Activated gamma-delta T cell treated with Interleukin-2 at 50 U/mL for 16 hours (primary cell): ENCODE results near the gene TCL1A.

ENCODE experiments used
- DNase-seq: peaks from one replicate; pipeline ENCODE4 v3.0.0-alpha.2; 2020

Gene TCL1A

DNA sequence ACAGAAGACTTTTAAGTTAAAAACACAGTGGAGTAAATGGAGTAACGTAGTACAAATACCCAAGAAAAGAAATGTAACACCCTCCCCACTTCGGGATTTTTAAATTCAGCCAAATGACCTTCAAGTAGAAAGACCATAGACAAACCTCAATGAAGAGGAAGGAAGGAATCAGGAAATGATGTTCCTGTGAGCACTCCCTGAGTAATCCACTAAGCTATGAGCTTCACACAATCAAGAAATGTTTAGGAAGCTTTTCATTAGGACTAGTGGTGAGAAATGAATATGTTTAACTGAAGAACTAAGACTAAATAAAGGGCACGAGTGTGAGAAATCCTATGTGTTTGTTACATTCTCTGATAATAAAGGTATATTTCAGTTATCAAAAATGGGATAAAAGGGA, 10.1 kb downstream of the TCL1A start:
- no peak for DNase-seq

DNA sequence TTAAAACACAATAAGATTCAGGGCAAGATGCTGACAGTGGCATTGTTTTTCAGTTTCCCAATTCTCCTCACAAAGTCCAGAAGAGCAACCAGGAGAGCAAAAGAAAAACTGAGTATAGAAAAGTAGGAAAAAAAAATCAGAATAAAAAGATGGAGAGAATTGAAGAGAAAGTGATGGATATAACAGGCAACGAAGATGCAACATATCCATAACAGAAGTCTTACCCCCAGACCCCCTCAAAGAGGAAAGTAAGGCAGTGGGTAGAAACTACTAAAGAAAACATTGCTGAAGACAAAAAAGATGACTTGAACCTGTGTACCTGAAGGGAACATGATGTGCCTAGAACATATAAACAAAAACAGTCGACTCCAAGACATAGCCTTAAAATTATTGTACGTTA, 10.6 kb downstream of the TCL1A start:
- DNase-seq = no peak

DNA sequence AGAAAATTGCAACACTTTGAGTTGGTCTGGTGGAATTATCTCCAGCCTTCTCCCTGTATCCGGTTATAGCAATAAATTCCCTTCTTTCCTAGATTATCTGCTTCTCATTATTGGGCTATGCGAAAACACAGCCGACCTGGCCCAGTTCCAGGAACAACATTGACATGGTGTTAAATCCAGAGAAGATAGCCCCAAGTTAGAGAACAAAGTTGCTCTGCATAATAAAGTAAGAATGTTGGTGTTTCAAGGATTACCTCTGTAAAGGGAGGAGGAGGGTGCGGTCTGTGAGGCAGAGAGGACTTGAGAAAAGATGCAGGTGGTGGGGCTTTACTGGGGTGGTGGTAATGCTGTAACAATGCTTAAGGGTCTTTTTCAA, 12.1 kb downstream of the TCL1A start:
- DNase-seq = no peak

GRCh38 chr14:95700221-95700976, 13.5 kb downstream of the TCL1A start:
- no peak for DNase-seq

- DNase-seq = no peak
These were observed 14.5 kb downstream of the TCL1A start for GRCh38 chr14:95699412-95699811.

GRCh38 chr14:95698287-95698686, 15.6 kb downstream of the TCL1A start:
- DNase-seq = no peak

GRCh38 chr14:95697764-95698163, 16.2 kb downstream of the TCL1A start:
- no peak for DNase-seq

DNA sequence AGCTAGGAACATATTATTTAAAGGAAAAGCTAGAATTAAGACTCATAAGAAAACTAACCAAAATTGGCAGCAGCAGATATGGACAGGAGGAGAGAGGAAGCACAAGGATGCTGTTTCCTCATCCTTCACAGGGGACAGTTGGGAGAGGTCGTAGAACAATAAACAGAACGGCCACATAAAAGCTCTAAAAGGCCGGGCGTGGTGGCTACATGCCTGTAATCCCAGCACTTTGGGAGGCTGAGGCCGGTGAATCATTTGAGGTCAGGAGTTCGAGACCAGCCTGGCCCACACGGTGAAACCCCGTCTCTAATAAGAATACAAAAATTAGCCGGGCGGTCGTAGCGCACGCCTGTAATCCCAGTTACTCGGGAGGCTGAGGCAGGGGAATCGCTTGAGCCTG, 17.2 kb downstream of the TCL1A start:
- DNase-seq = no peak

- no peak for DNase-seq
These were observed 18.0 kb downstream of the TCL1A start for GRCh38 chr14:95695913-95696312.

DNA sequence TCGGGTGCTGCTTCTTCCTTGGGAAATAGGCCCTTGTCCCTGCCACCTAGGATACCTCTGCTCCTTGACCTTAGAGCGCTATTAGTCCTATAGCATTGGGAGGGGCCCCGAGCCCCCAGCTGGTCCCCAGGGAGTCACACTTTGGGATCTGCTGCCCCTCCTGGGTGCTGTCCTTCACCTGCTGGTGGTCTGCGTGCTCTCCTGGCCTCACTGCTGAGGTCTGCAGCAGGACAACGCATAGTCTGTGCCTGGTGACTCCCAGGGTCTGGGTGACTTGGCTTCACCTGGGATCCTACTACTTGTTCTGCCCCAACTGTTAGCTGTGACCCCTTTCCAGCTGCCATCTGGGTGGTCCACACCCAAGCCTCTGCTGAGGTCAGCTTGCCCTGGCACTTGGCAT, 18.9 kb downstream of the TCL1A start:
- DNase-seq = no peak

GRCh38 chr14:95692109-95692508, 21.8 kb downstream of the TCL1A start:
- no peak for DNase-seq

DNA sequence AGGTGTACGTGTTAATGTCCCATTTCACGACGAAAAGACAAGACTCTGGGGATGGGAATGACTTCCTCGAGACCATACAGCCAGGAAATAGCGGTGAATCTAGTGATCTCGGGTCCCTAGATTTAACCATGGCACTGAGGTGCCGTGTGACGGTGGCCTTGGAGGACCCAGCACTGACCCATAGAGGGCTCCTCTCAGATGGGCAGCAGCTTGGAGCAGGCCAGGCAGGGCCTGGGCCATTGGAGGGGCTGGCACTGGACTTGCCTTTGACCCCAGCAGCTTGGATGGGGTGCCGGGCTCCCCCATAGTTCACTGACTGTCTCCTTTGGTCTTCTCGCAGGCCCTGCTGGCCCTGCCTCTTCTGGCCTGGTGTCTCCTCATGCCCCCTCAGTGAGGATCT, 22.3 kb downstream of the TCL1A start:
- no peak for DNase-seq

DNA sequence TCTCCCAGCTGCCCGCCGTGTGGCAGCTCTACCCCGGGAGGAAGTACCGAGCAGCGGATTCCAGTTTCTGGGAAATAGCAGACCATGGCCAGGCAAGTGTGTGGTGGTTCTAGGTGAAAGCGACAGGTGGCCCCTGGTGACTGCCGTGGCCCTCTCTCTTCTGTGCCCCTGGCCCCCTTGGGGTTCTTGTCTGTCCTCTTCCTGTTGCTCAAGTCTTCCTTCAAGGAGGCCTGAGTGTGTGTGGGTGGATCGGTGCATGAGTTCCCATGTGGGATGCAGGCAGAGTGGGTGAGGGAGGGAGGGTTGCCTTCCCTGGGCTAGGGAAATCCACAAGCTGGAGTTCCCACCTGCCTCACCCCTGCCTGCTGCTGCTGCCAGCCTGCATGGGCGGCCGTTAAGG, 23.1 kb downstream of the TCL1A start:
- no peak for DNase-seq

DNA sequence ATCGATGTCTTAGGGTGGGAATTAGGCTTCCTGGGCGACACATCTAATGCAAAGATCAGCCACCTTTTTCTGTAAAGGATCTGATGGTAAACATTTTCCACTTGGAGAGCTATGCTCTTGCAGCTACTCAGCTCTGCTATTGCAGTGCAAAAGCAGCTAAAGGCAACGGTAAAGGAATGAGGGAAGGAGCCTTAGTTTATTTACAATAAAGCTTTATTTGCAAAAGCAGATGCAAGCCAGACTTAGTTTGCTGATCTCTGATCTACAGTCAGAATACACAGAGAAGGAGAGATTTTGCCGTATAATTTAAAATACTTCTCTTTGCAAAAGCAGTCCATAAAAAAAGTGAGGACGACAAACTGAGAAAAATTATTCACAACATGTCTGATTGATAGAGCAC, 24.5 kb downstream of the TCL1A start:
- no peak for DNase-seq

DNA sequence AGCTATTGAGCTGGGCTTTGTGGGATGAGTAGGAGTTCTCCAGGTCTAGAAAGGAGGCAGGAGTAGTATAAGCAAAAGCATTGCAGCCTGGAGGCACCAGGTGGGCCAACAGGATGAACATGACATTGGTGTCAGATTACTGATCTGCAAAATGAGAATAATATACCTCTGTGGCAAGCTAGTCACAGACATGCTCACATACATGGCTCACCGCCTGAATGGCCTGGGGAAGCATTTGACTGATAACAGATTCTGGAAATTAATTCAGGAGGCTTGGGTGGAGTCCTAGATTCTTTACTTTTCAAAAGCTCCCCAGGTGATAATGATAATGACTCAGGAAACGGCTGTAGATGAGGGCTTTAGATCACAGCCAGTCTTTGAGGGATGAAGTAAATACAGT, 27.0 kb downstream of the TCL1A start:
- DNase-seq = no peak

DNA sequence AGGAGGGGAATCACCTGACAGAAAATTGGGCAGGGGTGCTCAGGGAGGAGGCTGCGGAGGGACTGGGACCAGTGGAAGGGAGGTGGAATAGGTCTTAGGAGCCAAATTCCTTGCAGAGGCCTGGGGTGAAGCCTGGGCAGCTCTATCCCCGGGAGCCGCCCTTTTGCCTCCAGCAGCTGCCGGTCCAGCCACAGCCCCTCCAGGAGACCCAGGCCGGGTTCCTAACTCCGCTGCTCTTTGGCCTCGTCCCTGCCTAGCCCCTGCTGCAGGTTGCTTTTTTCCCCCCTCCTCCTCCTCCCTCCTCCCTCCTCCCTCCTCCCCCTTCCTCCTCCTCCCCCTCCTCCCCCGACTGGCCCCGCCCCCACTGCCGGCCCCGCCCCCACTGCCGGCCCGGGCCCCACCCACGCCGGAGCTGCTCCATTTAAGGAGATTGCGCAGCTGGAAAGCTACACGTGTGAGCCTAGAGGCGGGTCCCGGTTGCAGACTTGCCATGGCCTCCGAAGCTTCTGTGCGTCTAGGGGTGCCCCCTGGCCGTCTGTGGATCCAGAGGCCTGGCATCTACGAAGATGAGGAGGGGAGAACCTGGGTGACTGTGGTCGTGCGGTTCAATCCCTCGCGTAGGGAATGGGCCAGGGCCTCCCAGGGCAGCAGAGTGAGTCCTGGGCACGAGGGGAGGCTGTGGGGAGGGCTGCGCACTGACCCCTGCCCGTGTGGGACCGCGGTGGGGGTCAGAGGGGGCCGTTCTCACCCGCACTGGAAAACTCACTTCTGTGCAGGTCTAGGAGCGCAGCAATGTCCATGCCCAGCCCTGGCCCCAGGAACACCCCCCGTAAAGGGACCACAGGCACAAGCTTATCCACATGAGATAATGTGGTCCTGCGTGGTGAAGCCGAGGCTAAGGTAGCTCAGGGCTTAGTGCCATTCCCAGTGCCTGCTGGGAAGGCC, 27.7 kb downstream of the TCL1A start, which contains the start of gene TCL1B:
Gene TCL1B, plus strand, starts transcription at position 449 of the 945 bp plus-strand sequence. Its CDS starts 42 bp downstream, at position 491.
- no peak for DNase-seq

- no peak for DNase-seq
These were observed 30.1 kb downstream of the TCL1A start for GRCh38 chr14:95683793-95684192.

GRCh38 chr14:95681153-95681552, 32.8 kb downstream of the TCL1A start:
- no peak for DNase-seq

- no peak for DNase-seq
These were observed 33.8 kb downstream of the TCL1A start for GRCh38 chr14:95679998-95680735.

DNA sequence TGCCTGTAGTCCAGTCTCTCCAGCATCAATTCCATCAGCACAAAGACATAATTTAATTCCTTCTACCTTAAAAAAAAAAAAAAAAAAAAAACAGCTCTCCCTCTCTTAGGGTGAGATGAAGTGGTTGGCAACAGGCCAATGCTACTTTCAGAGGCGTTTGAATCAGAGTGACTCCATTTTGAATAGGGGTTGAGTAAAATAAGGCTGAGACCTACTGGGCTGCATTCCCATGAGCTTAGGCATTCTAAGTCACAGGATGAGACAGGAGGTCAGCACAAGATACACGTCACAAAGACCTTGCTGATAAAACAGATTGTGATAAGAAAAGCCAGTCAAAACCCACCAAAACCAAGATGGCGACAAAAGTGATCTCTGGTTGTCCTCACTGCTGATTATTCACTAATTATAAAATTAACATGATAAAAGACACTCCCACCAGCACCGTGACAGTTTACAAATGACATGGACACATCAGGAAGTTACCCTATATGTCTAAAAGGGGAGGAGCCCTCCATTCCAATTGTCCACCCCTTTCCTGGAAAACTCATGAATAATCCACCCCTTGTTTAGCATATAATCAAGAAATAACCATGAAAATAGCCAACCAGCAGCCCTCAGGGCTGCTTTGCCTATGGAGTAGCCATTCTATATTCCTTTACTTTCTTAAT, 34.6 kb downstream of the TCL1A start:
- DNase-seq = no peak

- no peak for DNase-seq
These were observed 36.6 kb downstream of the TCL1A start for GRCh38 chr14:95677179-95677835.

DNA sequence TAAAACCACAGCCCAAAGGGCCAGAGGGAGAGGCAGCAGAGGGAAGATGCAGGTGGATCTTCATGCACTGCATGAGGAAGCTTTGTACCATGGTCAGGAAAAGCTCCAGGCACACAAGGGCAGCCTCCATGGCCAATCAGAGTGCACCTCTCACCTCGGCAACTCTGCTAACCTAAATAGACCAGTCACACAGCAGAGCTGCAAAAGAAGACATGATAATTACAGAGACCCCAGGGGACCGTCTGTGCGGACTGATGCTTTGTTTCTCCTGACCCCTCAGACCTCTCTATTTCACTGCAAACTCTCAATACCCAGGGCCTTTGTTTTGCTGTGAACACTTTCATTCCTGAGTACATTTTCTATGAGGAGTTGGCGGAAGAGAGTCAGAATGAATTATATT, 38.4 kb downstream of the TCL1A start:
- DNase-seq = no peak
